GM19043 (cell line): Measurements from ENCODE around the gene TF.
"Not testable (repeated sequence)": the region's sequence is repeated elsewhere in the genome, so short reads cannot be mapped to it uniquely, and the experiment has no call there.

Source experiments
- ATAC-seq: cut with Tn5 transposase; IDR thresholded peaks from one replicate; pipeline ENCODE4 v1.9.1; 2021; ENCODE audit warnings: low read depth; ENCODE audit not compliant: unreplicated experiment

TF gene

DNA sequence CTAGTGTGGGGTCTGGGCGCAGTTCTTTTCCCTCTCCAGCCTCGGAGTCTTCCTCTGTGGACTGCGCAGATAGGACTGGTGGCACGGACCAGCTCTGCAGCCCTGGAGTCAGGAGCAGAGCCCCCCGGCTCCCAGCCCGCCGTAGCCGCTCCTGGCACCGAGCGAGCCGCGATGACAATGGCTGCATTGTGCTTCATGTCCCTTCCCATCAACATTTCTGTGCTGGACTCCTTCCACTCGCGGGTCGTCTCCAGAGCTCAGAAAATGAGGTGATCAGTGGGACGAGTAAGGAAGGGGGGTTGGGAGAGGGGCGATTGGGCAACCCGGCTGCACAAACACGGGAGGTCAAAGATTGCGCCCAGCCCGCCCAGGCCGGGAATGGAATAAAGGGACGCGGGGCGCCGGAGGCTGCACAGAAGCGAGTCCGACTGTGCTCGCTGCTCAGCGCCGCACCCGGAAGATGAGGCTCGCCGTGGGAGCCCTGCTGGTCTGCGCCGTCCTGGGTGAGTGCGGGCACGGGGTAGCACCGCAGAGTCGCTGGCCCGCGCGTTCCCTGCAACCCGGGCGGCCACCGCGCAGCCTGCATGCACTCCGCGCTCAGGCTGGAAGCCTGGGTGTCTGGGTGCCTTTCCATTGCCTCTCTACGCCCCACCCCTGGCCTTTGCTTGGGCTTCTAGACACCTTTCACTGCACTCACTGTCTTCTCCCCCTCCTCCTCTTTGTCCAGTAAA is at the start of gene TF:
Gene TF (plus strand): TSS at position 413 of the 731 bp plus-strand sequence. CDS start 48 bp downstream, at position 461.
- ATAC-seq, result no peak

DNA sequence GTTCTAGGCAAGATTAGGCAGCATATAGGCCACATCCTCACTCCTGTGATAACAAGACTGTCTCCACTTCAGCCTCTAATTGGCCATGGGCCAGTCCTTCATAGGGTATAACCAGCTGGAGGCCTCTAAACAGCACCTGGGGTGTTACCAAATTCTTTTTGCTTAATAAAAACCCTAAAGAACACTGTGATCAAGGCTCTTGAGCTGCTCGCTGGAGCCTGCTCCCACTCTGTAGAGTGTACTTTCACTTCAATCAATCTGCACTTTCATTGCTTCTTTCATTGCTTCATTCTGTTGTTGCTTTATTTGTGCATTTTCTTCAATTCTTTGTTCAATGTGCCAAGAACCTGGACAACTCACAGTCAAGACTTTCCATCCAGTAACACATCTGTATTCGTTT is 48.2 kb upstream of the TF start:
- no peak for ATAC-seq

DNA sequence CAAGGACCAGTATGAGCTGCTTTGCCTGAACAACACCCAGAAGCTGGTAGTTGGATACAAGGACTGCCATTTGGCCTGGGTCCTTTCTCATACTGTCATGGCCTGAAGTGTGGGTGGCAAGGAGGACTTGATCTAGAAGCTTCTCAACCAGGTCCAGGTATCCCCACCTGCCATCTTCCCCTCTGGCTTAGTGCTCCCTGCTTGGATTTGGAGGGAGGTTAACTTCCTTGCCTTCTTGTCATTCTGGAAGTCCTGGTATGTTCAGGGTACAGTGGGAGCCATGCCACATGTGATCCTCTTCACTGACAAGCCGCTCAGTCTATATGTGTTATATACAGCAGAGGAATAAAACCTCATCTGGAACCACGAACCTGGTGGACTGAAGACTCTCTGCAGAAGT is 46.7 kb upstream of the TF start:
- ATAC-seq, result no peak

DNA sequence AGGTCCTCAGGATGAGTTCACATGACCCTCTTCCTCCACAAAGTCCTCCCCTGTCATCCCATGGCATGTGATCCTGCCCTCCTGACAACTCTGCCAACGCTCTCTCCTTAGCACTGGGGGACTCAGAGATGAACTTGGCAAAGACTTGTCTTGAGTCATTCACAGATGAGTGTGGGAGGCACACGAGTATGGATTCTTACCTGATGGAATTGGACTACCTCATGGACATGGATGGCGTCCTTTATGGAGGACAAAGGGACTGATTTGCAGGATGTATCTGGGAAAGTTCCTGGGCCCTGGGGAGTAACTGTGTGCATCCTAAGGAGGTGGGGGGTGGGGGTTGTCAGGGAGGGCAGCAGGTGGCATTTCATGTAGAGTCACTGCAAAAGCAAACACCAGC is 46.3 kb upstream of the TF start:
- ATAC-seq, result no peak

DNA sequence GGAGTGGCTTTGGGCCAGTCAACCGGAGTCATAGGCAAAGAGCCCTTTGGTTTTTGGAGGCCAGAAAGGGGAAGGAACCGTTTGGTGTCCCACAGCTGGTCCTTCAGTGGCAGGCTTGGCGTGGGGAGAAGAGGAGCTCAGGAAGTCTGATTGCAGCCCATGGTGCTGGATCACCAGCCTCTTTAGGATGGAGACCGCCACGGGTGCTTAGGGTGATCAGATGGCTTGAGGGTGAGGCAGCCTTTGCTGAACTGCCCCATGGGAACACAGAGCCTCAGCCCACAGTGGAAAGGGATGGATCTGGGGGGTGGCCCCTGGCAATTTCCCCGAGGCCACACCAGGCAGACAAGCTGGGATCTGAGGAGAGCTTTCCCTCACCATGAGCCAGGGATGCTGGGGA is 45.8 kb upstream of the TF start:
- no peak for ATAC-seq

DNA sequence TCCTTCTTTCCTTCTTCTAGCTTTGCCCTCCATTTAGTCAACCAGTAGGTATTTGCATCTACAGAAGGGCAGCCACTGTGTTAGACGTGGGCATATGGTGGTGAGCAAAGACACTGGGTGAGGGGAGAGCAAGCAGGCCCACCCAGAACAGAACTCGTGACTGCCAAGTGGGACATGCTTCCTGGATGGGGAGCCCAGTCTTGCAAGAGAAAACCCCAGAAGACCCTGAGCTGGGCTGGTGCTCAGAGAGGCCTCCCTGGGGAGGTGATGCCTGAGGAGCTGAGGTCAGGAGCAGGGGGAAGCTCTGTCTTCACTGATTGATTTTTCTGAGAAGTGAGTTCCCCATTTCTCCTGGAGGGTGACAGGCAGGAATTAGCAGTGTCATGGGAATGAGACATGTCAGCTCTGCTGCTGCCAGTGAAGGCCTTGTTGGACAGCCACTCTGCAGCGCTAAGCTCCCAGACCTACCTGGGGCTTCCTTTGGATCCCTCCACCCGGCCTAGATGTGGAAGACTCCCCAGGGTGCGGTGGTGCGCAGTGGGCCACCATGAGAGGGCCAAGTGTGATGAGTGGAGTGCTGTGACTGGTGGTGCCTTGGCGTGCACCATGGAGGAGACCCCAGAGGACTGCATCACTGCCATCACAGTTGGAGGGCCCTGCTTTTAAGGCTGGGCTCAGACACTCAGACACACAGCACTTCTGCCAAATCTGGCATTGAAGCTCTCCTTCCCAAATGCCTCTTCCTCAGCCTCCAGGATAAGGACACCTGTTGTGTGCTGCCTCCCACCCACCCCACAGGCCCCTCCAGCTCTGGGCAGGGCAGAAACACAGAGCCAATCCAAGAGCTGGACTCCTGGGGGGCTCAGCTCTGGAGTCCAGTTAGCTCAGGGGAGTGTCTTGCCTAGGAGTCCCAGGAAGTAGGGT is 44.5 kb upstream of the TF start:
- ATAC-seq, result no peak

DNA sequence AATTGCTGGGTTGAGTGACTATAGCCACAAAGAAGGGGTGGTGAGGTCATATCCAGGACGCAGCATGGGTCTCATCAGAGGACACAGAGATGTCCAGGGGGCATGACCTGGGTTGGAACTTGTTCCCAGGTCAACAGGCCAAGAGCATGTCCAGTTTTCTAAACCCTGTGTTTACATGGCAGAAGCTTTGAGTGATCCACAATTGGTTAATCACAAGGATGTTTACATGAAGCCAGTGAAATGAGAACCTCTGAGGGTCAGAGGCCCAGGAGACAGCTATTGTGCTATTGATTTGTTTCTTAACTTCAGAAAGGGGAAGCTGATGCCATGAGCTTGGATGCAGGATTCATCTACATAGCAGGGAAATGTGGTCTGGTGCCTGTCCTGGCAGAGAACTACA is 42.3 kb upstream of the TF start:
- ATAC-seq, result no peak

DNA sequence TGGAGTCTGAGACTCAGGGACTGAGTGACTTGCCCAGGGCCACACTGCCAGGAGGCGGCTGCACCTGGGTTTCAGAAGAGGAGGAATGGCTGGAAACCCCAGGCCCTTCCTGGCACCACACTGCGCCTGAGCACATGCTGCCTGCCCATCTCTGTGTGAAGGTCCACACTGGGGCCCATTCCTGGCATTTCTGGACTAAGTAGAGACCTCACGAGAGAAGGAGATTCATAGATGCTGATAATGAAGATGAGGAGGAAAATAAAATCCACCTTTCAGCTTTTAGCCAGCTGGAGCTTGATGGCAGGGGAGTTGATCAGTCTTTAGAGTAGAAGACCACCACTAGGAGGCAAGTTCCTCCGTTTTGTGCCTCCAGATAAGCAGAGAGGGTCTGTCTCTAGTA is 40.2 kb upstream of the TF start:
- no peak for ATAC-seq

DNA sequence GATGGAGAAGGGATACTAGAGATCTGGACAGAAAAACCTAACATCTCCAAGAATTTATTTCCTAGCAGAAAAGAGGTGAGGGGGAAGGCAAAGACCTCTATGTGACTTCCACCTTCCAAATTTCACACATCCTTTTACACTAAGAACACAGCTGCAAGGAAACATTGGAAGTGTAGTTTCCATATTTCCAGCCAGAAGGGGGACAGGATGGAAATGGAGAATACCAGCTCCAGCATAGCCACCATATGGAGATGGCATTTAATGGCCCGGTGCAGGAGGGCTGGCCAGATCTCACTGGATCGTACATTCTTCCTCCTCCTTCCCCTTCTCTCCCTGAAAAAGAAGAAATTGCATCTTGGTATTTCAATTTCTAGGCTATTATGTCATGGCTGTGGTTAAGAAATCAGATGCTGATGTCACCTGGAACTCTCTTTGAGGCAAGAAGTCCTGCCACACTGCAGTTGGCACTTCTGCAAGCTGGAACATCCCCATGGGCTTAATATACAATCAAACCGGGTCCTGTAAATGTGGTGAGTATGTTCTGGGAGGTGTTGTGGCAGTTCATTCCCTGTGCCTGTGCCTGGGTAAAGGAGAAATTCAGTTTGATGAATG is 36.9 kb upstream of the TF start:
- no peak for ATAC-seq

DNA sequence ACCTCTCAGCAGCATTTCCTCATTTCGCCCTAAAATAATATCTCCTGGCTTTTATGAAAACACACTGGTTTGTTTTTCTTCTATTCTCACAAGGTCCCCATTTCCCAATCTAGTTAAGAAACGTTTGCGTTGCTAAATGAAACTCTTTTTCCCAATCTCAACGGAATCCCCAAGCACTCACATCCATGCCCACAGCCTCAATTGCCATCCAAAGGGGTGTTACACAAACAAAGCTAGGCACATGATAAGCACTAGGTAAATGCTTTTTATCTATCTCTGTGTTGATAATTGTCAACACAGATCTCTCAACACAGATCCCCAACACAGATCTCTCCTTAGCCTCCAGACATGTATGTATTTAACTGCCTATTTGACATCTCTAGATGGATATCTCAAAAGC is 35.2 kb upstream of the TF start:
- no peak for ATAC-seq

DNA sequence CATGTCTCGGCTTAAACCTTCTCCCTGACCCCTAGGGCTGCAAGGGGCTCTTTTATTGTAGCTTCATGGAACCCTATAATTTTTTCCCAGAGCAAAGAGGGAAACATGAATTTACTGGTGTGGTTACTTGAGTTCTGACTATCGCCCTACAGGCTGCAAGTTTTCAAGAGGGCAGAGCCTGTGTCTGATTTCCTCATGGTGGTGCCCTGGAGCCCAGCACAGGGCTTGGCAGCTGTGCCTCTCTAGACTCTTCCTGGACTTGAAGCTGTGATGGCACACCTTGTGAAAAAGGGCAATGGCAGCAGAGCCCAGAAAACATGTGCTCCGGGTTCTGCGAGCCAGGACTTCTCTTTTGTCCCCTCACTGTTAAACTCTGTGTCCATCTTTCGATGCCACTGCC is 34.2 kb upstream of the TF start:
- no peak for ATAC-seq

DNA sequence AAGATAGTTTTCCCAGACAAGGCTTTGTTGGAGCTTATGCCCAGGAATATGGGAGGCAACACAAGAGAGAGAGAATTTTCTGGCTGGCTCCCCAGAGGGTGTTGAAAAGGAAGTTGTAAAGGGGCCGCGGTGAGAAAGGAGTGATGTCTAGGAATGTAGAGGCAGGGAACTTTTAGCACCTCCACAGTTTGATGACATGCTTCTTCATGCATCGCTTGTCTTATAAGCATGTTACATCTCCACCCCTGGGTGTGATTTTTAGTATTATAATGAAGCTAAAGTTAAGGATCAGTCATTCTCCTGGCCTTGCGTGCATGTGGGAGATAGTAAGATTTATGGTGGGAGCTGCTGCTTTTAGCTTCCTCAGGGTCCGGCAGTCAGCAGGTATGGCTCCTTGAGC is 32.8 kb upstream of the TF start:
- ATAC-seq, result no peak

DNA sequence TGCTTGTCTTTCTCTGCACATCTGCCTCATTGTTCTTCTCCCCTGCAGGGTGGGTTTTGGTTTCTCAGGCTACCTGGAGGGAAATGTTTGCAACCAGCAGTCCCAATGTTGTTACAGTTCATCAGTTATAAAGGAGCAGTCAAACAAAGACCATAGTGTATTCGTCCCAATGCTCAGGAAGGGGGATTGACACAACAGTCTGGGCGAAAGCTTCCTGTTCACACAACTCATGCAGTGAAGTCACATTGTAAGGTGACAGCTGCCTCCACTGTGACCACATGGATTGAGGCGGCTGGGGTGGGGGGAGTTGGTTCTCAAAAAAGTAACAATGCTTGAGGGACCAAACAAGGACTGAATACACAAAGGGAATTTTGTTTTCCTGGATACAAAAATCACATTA is 28.8 kb upstream of the TF start:
- no peak for ATAC-seq

DNA sequence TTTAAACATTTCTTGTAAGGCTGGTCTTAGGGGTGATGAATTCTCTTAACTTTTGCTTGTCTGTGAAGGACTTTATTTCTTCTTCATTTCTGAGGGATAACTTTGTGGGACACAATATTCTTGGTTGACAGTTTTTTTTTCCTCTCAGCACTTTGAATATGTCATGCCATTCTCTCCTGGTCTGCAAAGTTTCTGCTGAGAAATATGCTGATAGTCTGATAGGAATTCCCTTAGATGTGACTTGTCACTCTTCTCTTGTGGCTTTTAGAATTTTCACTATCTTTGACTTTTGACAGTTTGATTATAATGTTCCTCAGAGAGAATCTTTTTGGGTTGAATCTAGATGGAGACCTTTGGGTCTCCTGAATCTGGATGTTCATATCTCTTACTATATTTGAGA is 23.3 kb upstream of the TF start:
- no peak for ATAC-seq

DNA sequence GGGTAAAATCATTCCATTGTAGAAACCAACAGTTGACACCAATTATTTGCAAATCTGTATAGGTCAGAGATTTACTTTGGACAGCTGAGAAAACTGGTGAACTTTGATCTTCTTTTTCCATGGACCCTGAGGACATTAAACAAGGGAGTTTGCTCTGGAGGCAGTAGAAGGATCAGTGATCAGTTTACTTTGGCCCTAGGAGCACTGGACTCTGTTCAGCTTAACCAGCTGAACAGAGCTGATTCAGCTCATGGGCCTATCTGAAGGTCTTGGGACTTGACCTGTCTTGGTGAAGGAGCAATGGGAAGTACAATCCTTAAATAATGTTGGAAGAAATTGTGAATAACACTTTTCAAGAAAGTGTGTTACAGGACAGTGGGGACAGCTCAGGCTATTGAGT is 15.2 kb upstream of the TF start:
- ATAC-seq, result no peak

DNA sequence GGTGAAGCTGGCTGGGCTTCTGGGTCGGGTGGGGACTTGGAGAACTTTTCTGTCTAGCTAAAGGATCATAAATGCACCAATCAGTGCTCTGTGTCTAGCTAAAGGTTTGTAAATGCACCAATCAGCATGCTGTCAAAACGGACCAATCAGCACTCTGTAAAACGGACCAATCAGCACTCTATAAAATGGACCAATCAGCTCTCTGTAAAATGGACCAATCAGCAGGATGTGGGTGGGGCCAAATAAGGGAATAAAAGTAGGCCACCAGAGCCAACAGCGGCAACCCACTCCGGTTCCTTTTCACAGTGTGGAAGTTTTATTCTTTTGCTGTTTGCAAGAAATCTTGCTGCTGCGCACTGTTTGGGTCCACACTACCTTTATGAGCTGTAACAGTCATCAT is 14.0 kb upstream of the TF start:
- not testable (repeated sequence) for ATAC-seq

DNA sequence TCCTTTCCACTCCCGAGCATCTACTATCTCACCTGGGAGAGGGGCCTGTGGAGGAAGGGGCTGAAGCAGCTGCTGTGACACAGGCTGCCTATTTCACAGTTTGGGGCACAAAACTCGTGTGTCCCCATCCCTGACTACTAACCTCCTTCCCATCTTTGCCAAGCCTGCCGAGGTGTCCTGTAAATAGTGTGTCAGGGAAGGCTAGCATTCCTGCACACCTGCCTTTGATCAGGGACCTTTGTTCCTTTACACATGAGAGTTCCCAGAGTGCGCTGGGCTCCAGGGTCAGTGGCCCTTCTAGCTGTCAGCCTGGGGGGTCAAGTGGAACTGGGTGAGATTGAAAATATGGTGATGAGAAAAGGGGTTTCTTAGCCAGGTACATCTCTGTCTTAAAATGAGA is 13.0 kb upstream of the TF start:
- no peak for ATAC-seq

DNA sequence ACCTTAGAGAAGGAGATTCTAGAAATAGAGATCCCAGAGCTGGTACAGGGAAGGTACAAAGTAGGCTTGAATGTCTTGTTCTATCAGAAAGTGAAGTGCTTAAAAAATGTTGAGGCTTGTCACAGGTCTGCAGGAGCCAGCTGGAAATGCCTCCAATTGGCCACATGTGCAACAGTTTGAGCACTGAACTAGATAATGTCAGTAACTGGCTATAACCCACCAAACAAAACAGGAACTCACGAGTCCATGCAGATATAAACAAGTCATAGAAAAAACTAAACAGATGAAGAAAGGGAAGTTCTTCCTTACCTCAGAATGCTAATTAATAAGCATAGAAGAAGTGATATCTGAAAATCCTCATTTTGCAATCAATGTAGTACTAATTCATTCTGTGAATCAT is 11.9 kb upstream of the TF start:
- no peak for ATAC-seq

DNA sequence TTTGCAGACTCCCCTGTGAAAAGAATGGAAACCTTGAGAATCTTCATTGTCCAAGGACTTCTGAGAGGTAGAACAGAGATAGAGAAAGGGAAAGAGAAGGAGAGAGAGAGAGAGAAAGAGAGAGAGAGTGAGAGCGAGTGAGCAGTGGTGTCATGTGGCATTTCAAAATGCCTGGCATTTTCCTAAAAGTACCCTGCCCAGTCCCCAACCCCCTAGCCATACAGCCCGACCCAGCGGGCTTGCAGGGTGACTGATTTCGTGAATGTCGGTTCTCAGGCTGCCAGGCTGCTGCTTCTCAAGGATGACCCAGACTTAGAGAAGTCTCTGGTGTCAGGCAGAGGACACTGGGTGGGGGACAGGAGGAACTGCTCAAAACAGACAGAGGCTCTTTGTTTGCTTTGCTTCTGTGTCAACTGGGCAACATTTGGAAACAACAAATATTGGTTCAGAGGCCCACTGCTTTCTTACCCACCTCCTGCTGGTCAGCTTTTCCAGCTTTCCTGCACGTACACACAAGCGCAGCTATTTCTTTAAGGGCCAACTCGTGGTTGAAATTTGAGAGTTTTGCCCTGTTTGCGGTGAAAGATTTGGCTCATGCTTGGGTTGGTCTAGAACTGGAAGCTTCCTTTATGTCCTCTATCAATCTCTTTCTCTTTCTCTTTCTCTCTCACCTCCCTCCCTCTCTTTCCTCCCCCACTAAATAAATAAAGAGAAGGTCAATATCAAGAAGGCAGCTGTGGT is 3.7 kb upstream of the TF start:
- ATAC-seq, result no peak

DNA sequence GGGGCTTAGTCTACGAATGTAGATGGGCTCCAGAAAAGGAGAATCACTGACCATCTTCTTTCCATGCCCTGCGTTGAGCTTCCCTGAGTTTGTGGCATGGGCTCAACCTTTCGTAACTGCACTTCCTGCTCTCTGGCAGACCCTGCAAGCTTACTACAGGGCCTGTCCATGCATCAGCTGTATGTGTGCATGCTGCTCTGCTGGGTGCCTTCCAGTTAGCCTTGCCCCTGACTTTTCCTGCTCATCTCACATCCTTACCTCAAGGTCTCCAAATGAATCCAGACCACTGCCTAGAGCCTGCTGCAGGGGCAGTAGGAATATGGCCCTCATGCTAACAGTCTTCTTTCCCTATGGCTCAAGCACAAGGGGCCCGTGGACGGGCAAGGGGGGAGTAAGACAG is 2.0 kb upstream of the TF start:
- no peak for ATAC-seq

DNA sequence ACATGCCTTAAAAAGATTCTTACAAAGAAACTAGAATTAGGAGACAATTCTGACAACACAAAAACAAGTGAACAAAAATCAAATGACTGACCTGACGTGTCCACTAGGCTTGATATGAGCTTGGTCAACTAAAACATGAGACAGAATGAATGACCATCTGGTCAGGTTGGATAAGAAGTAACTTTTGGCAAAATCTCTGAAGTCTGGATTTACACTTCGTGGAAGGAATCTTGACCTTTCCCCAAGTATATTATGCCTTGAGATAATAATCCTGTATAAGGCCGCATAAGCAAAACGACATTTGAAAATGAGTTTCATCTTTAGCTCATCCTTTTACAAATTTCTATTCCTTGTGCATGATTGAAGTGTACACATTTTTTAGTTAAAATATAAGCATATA is 1.1 kb upstream of the TF start:
- no peak for ATAC-seq
